NCI-H345 treated with DMSO at 0.1 percent for 48 hours (cell line): ENCODE results near the gene PSMA6.

Source experiments
- DNase-seq: peaks from one replicate; lab custom pipeline; 2025; ENCODE audit not compliant: unreplicated experiment; lab: John Stamatoyannopoulos, UW

PSMA6 gene

GRCh38 chr14:35365130-35366055 is 73.2 kb downstream of the PSMA6 start:
- DNase-seq: no peak

- DNase-seq: no peak
Measured at GRCh38 chr14:35366056-35366451, 73.9 kb downstream of the PSMA6 start.

- DNase-seq: no peak
Measured at GRCh38 chr14:35366521-35366976, 74.4 kb downstream of the PSMA6 start.

- no peak for DNase-seq
Measured at GRCh38 chr14:35367056-35367372, 74.8 kb downstream of the PSMA6 start.
